K562 (cell line): Measurements from ENCODE around the gene LTBP1. TPM values are rescaled to one million over a fixed set of nuclear protein-coding genes. Genes with fewer than 3 reads are reported as not detected.

Experiments used
- CREM ChIP-seq: IDR thresholded peaks from 2 replicates; pipeline ENCODE4 v1.6.1; 2014; ENCODE audit warnings: antibody characterized with exemption, low read depth
- DPF2 ChIP-seq: fragments of 450-650 bp; IDR thresholded peaks from 2 replicates; pipeline ENCODE4 v1.6.1; 2016
- FOXK1 ChIP-seq: sonication (generic); formaldehyde crosslinking; IDR thresholded peaks from 2 replicates; pipeline ENCODE4 v1.8.0; 2022; ENCODE audit warnings: missing genetic modification reagents, mild to moderate bottlenecking, borderline replicate concordance
- HEY1 ChIP-seq: fragments of 250-450 bp; sonication (Bioruptor Pico); IDR thresholded peaks from 2 replicates; pipeline ENCODE4 v1.5.0; 2020; ENCODE audit warnings: mild to moderate bottlenecking, moderate library complexity, borderline replicate concordance
- IRF2 ChIP-seq: sonication (generic); formaldehyde crosslinking; IDR thresholded peaks from 2 replicates; pipeline ENCODE4 v1.8.1; 2022; ENCODE audit warnings: mild to moderate bottlenecking, missing genetic modification reagents
- MAFG ChIP-seq: fragments of 450-650 bp; conservative IDR thresholded peaks from 2 replicates; pipeline ENCODE4 v1.6.1; 2016; ENCODE audit warnings: missing genetic modification characterization, missing compliant biosample characterization
- MCM5 ChIP-seq: fragments of 450-650 bp; IDR thresholded peaks from 2 replicates; pipeline ENCODE4 v1.6.1; 2016; ENCODE audit warnings: low read depth
- NFIC ChIP-seq: fragments of 450-650 bp; IDR thresholded peaks from 2 replicates; pipeline ENCODE4 v1.6.1; 2017; ENCODE audit warnings: mild to moderate bottlenecking, inconsistent platforms
- NFRKB ChIP-seq: fragments of 450-650 bp; IDR thresholded peaks from 2 replicates; pipeline ENCODE4 v1.6.1; 2016; ENCODE audit warnings: low read depth
- NUFIP1 ChIP-seq: fragments of 450-650 bp; IDR thresholded peaks from 2 replicates; pipeline ENCODE4 v1.6.1; 2018; ENCODE audit not compliant: partially characterized antibody
- POLR3G ChIP-seq: IDR thresholded peaks from 2 replicates; pipeline ENCODE4 v1.6.1; 2011; ENCODE audit not compliant: insufficient read length, insufficient replicate concordance; ENCODE audit errors: extremely low read depth
- PTBP1 ChIP-seq: fragments of 200-400 bp; formaldehyde crosslinking; IDR thresholded peaks from 2 replicates; pipeline ENCODE4 v1.6.1; 2017; ENCODE audit warnings: low read depth, low read length
- SAFB2 ChIP-seq: fragments of 200-400 bp; formaldehyde crosslinking; IDR thresholded peaks from 2 replicates; pipeline ENCODE4 v1.6.1; 2018; ENCODE audit warnings: borderline replicate concordance, low read length, low read depth, moderate library complexity; ENCODE audit not compliant: severe bottlenecking
- SP1 ChIP-seq: sonication (generic); formaldehyde crosslinking; IDR thresholded peaks from 2 replicates; pipeline ENCODE4 v1.8.1; 2022; ENCODE audit warnings: mild to moderate bottlenecking, missing genetic modification reagents
- STAT5A ChIP-seq: IDR thresholded peaks from 2 replicates; pipeline ENCODE4 v1.6.1; 2012; ENCODE audit warnings: low read length, inconsistent platforms, borderline replicate concordance
- U2AF1 ChIP-seq: fragments of 200-400 bp; formaldehyde crosslinking; optimal IDR thresholded peaks from 2 replicates; pipeline ENCODE3; 2017; ENCODE audit warnings: mild to moderate bottlenecking, low read depth, low read length, moderate library complexity
- ZZZ3 ChIP-seq: fragments of 450-650 bp; IDR thresholded peaks from 2 replicates; pipeline ENCODE4 v1.6.1; 2016; ENCODE audit warnings: antibody characterized with exemption, mild to moderate bottlenecking, moderate library complexity
- polyA plus RNA-seq, 8 experiments: library from polyadenylated mRNA; depleted of rRNA in 4 of 8; stranded (reverse) in 5 of 8; unstranded in 3 of 8; fragments of >200 nt; fragmentation: Nextera tagmentation in 2 of 8; fragmentation: Illumina TruSeq in 1 of 8; extraction: Ambion mirVana in 2 of 8; extraction: Trizol in 1 of 8; gene quantifications; 2 replicates each; pipeline versions ENCODE4 v1.2.1 to v1.2.3, GENCODE V29; 2011 to 2014; ENCODE audit warnings: inconsistent platforms in 1 of 8, missing spikeins in 1 of 8
- total RNA-seq, 7 experiments: library from RNA; depleted of rRNA in 6 of 7; stranded (reverse); fragments of >200 nt in 6 of 7; fragmentation: Illumina TruSeq in 2 of 7; extraction: Trizol in 2 of 7; gene quantifications; 2 replicates each; pipeline versions ENCODE4 v1.2.1 to v1.2.3, GENCODE V29; 2011 to 2021; ENCODE audit warnings: low replicate concordance in 1 of 7
- TF ChIP-seq, protein P1 (sequence below): fragments of 450-650 bp; IDR thresholded peaks from 2 replicates; pipeline ENCODE4 v1.6.1; 2018; ENCODE audit not compliant: partially characterized antibody
- TF ChIP-seq, protein P2 (sequence below): fragments of 250-450 bp; sonication (Bioruptor Pico); IDR thresholded peaks from 2 replicates; pipeline ENCODE4 v1.6.1; 2021; ENCODE audit warnings: mild to moderate bottlenecking
- TF ChIP-seq, protein P3 (sequence below): fragments of 450-650 bp; IDR thresholded peaks from 2 replicates; pipeline ENCODE4 v1.7.0; 2016; ENCODE audit warnings: borderline replicate concordance
- TF ChIP-seq, protein P4 (sequence below): sonication (generic); IDR thresholded peaks from 2 replicates; pipeline ENCODE4 v1.6.1; 2016
- TF ChIP-seq, protein P5 (sequence below): fragments of 450-650 bp; formaldehyde crosslinking; IDR thresholded peaks from 2 replicates; pipeline ENCODE4 v1.4.0; 2022; ENCODE audit warnings: missing genetic modification characterization

LTBP1 gene
- total and polyA plus RNA-seq, 9 of the 15 experiments (the other 6 are each of a cell fraction or from before 2014, with no cell fraction given), result 3.6 to 16.4 (median 8.5) TPM

DNA sequence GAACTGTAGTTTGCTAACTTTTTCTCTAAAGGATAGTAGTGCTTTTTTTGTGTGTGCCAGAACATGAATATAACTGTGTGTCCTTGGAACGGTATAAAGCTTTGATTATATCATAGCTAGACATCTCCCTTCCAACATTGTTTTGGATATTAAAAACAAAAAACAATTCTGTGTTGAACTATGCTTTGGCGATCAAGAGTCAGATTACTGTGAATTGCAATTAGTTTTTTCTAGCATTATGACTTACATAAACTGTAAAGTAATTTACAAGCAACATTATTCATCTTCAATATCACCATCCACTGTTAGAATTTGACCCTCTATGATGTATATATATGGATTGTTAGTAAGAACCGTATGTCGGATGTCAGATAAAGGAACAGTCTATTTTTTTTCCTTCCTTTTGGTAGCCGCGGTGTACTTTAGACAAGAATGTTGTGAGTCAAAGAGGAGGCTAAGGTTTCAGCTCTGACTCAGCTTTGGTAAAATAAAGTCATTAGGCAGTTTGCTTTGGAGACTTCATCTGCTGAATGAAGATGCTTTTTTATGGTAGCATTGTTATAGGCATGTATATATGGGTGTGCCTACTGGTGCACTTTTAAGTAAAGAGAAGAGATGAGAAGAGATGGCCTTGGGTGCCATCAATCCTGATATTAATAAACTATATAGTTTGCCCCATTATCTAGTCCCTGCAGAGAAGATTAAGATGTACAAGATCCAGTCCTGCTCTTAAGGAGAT lies 76.4 kb downstream of the LTBP1 start (continued):
- TF ChIP-seq FOXK1 (CRISPR knock-in tag) (no peak), NFRKB (no peak), POLR3G (no peak), U2AF1 (no peak), NUFIP1 (no peak), HEY1 (CRISPR knock-in tag) (no peak), PTBP1 (no peak), DPF2 (peak; percentile 88), STAT5A (peak; percentile 35; the same call in 1 of the 2 replicates), SAFB2 (no peak), MAFG (tag) (peak; percentile 9; the same call in 1 of the 2 replicates), CREM (no peak; the same call in 1 of the 2 replicates), MCM5 (no peak), SP1 (CRISPR knock-in tag) (no peak), NFIC (no peak), IRF2 (CRISPR knock-in tag) (no peak), ZZZ3 (no peak)
- TF ChIP-seq, protein P1, sequence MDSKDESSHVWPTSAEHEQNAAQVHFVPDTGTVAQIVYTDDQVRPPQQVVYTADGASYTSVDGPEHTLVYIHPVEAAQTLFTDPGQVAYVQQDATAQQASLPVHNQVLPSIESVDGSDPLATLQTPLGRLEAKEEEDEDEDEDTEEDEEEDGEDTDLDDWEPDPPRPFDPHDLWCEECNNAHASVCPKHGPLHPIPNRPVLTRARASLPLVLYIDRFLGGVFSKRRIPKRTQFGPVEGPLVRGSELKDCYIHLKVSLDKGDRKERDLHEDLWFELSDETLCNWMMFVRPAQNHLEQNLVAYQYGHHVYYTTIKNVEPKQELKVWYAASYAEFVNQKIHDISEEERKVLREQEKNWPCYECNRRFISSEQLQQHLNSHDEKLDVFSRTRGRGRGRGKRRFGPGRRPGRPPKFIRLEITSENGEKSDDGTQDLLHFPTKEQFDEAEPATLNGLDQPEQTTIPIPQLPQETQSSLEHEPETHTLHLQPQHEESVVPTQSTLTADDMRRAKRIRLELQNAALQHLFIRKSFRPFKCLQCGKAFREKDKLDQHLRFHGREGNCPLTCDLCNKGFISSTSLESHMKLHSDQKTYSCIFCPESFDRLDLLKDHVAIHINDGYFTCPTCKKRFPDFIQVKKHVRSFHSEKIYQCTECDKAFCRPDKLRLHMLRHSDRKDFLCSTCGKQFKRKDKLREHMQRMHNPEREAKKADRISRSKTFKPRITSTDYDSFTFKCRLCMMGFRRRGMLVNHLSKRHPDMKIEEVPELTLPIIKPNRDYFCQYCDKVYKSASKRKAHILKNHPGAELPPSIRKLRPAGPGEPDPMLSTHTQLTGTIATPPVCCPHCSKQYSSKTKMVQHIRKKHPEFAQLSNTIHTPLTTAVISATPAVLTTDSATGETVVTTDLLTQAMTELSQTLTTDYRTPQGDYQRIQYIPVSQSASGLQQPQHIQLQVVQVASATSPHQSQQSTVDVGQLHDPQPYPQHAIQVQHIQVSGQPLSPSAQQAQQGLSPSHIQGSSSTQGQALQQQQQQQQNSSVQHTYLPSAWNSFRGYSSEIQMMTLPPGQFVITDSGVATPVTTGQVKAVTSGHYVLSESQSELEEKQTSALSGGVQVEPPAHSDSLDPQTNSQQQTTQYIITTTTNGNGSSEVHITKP, result peak; percentile 49
- TF ChIP-seq, protein P2, sequence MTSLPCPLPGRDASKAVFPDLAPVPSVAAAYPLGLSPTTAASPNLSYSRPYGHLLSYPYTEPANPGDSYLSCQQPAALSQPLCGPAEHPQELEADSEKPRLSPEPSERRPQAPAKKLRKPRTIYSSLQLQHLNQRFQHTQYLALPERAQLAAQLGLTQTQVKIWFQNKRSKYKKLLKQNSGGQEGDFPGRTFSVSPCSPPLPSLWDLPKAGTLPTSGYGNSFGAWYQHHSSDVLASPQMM (CRISPR knock-in tag), result no peak
- TF ChIP-seq, protein P3, sequence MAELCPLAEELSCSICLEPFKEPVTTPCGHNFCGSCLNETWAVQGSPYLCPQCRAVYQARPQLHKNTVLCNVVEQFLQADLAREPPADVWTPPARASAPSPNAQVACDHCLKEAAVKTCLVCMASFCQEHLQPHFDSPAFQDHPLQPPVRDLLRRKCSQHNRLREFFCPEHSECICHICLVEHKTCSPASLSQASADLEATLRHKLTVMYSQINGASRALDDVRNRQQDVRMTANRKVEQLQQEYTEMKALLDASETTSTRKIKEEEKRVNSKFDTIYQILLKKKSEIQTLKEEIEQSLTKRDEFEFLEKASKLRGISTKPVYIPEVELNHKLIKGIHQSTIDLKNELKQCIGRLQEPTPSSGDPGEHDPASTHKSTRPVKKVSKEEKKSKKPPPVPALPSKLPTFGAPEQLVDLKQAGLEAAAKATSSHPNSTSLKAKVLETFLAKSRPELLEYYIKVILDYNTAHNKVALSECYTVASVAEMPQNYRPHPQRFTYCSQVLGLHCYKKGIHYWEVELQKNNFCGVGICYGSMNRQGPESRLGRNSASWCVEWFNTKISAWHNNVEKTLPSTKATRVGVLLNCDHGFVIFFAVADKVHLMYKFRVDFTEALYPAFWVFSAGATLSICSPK, result no peak
- TF ChIP-seq, protein P4, sequence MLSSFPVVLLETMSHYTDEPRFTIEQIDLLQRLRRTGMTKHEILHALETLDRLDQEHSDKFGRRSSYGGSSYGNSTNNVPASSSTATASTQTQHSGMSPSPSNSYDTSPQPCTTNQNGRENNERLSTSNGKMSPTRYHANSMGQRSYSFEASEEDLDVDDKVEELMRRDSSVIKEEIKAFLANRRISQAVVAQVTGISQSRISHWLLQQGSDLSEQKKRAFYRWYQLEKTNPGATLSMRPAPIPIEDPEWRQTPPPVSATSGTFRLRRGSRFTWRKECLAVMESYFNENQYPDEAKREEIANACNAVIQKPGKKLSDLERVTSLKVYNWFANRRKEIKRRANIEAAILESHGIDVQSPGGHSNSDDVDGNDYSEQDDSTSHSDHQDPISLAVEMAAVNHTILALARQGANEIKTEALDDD, result peak; percentile 52; the same call in 1 of the 2 replicates
- TF ChIP-seq, protein P5, sequence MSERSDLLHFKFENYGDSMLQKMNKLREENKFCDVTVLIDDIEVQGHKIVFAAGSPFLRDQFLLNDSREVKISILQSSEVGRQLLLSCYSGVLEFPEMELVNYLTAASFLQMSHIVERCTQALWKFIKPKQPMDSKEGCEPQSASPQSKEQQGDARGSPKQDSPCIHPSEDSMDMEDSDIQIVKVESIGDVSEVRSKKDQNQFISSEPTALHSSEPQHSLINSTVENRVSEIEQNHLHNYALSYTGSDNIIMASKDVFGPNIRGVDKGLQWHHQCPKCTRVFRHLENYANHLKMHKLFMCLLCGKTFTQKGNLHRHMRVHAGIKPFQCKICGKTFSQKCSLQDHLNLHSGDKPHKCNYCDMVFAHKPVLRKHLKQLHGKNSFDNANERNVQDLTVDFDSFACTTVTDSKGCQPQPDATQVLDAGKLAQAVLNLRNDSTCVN (CRISPR knock-in tag), result no peak
